GM18507 (cell line): Measurements from ENCODE around the gene CUL4B.
A peak's percentile ranks its signal among the peaks of the same experiment; 100 is the strongest.
"Not testable (repeated sequence)": the region's sequence is repeated elsewhere in the genome, so short reads cannot be mapped to it uniquely, and the experiment has no call there.

ENCODE experiments used
- DNase-seq: peaks from one replicate; pipeline ENCODE4 v3.0.0; 2011; ENCODE audit warnings: low read depth; ENCODE audit not compliant: insufficient read length; ENCODE audit errors: extremely low spot score
- FAIRE-seq: peaks from 2 replicates; lab custom pipeline; 2011; peaks lifted over from hg19 to GRCh38; lab: Jason Lieb, UNC

CUL4B gene

GRCh38 chrX:120534413-120535205 is 26.2 kb downstream of the CUL4B start:
- FAIRE-seq = no peak
- no peak for DNase-seq

GRCh38 chrX:120522820-120523219 is 37.9 kb downstream of the CUL4B start:
- no peak for DNase-seq
- no peak for FAIRE-seq

GRCh38 chrX:120517936-120518335 is 42.8 kb downstream of the CUL4B start:
- no peak for DNase-seq
- no peak for FAIRE-seq

GRCh38 chrX:120514236-120514635 is 46.5 kb downstream of the CUL4B start:
- DNase-seq = no peak
- FAIRE-seq = no peak

- DNase-seq (no peak), FAIRE-seq (no peak)
These were observed 48.1 kb downstream of the CUL4B start for GRCh38 chrX:120512627-120513026.

GRCh38 chrX:120512222-120512621 is 48.5 kb downstream of the CUL4B start:
- DNase-seq = no peak
- no peak for FAIRE-seq

- DNase-seq (no peak), FAIRE-seq (no peak)
These were observed 56.2 kb downstream of the CUL4B start for GRCh38 chrX:120504569-120504968.

- DNase-seq (no peak), FAIRE-seq (no peak)
These were observed 61.3 kb downstream of the CUL4B start for GRCh38 chrX:120499301-120500072.

- FAIRE-seq, DNase-seq: not testable (repeated sequence)
These were observed 70.6 kb downstream of the CUL4B start for GRCh38 chrX:120490119-120490518.

- no peak for FAIRE-seq
- no peak for DNase-seq
These were observed 74.0 kb downstream of the CUL4B start for GRCh38 chrX:120486786-120487185.

- FAIRE-seq (peak; percentile 72), DNase-seq (peak; percentile 11)
These were observed 74.9 kb downstream of the CUL4B start for GRCh38 chrX:120485638-120486520.

- FAIRE-seq (no peak), DNase-seq (no peak)
These were observed 75.5 kb downstream of the CUL4B start for GRCh38 chrX:120485315-120485637.

GRCh38 chrX:120477453-120477852 is 83.3 kb downstream of the CUL4B start:
- DNase-seq (no peak), FAIRE-seq (no peak)

GRCh38 chrX:120476714-120477113 is 84.0 kb downstream of the CUL4B start:
- FAIRE-seq (no peak), DNase-seq (no peak)

- not testable (repeated sequence) for DNase-seq, FAIRE-seq
These were observed 85.3 kb downstream of the CUL4B start for GRCh38 chrX:120475447-120475846.
